HG02610 (cell line): ENCODE measurements around the gene SYT9.
"Not testable (repeated sequence)": the region's sequence is repeated elsewhere in the genome, so short reads cannot be mapped to it uniquely, and the experiment has no call there.

Source experiments
- ATAC-seq: cut with Tn5 transposase; IDR thresholded peaks from one replicate; pipeline ENCODE4 v1.9.1; 2021; ENCODE audit warnings: mild to moderate bottlenecking, moderate library complexity; ENCODE audit not compliant: unreplicated experiment

Gene SYT9

DNA sequence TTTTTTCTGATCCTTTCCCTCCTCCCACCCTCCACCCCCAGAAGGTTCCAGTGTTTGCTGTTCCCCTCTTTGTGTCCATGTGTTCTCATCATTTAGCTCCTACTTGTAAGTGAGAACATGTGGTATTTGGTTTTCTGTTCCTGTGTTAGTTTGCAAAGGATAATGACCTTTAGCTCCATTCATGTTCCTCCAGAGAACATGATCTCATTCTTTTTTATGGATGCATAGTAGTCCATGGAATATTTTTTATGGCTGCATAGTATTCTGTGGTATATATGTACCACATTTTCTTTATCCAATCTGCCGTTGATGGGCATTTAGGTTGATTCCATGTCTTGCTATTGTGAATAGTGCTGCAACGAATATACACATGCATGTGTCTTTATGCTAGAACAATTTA, 83.7 kb downstream of the SYT9 start:
- ATAC-seq: not testable (repeated sequence)

DNA sequence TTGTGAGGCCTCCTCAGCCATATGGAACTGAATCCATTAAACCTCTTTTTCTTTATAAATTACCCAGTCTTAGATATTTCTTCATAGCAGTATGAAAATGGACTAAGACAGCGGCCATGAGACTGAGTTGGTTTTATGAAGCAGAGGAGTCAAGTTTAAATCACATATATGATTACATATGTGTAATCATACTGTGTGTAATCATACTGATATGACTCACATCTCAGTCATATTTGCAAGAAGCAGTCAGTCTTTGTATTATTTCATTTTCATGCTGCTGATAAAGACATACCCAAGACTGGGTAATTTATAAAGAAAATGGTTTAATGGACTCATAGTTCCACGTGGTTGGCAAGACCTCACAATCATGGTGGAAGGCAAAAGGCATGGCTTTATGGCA, 89.8 kb downstream of the SYT9 start:
- no peak for ATAC-seq

DNA sequence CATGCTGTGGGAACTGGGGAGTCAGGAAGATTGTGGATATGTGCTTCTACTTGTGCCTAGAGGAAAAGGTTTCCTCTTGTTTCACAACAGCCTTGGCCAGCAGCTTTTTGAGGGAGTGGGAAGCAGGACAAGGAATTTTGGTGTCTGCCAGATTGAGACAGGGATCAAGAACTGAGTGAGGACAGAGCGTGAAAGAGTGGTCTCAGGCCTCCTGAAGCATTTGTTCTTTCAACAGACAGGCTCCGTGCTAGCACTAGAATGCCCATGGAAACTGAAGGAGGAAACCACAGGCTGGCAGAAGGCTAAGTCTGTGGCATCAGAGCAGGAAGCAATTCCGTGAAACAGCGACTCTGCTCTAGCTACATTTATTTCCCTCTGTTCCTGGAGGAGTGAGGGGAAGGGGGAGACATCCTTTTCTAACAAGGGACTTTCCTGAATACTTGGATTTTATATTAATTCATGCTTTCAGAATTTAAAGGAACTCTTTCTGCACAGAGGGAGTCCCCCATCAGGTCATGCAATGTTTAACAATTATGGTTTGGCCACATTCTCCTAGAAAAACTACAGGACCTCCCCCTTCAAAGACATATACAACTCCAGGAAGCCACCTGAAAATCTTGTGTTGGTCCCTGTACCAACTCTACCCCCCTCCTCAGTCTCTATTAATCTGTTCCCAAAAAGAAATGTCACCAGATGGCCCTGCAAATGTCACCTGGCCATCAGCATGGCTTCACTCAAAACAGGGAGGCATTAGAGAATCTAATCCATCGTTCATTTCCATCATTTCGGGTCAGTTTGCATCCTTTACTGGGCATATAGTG, 96.1 kb downstream of the SYT9 start:
- ATAC-seq: no peak

DNA sequence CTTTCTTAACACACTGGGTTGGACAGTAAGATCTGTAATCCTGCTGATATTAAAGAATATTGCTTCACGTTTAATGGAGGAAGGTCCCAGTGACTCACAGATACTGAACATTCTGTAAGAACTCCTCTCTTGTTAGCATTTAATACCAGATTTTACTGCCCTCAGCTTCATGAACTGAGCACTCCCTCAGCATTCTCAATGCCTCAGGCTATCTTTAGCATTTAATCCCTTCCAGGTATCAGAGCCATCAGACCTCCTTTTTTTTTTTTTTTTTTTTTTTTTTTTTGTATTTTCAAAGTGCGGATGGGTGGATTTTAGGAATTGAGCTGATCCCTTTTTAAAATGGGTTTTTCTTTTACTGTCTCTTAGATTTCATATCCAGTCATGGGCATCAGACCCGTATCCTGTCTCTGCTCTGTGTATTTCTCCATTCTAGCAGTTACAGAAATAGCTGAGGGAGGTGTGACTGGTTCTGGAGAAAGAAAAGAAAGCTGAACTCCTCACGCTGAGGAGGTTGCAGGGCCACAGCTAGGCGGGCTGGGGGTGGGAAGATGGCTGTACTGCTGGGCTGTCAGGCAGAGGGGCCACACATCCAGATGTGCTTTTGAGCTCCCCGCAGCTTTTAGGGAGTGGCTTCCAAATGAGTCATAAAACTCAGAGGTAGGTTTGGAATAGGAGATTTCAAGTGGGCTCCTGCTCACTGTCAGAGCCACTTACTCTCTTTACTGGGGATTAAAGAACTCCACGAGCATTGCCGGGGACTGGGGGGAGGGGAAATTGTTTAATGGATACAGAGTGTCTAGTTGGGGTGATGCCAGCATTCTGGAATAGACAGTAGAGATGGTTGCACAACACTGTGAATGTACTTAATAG, 97.0 kb downstream of the SYT9 start:
- no peak for ATAC-seq

DNA sequence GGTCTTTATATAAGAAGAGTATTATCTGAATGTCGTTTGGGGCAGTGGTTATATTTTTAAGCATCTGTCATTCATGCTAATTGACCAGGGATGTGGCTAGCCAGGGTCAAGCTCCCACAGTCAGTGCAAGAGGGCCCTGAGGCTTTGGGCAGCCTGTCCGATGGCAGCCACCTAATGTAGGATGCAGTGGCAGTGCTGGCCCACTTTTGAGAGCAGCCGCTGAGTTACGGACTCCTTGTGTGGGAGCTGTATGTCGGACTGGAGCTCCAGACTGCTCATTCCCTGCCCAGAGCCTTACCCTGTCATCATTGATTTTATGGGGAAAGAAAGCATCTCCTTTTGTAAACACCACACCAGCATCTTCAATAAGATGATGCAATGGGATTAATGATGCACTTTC, 99.5 kb downstream of the SYT9 start:
- no peak for ATAC-seq

DNA sequence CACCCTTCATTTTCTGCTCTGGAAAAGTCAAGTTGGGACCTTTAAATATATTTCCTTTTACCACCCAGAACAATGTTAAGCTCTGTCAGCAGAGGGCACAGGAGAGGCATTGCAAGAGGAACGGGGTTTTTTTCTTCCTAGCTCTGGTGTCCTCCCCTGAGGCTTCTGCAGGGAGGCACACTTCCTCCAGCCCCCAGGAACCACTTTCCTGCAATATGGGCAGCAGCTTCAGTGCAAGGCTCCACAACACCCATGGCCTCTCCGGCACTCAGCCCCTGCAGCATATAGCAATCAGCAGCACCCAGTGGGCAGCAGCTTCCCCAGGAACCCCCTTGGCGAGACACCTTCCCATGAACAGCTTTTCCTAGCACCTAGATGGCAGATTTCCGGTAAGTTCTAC, 101.4 kb downstream of the SYT9 start:
- no peak for ATAC-seq

DNA sequence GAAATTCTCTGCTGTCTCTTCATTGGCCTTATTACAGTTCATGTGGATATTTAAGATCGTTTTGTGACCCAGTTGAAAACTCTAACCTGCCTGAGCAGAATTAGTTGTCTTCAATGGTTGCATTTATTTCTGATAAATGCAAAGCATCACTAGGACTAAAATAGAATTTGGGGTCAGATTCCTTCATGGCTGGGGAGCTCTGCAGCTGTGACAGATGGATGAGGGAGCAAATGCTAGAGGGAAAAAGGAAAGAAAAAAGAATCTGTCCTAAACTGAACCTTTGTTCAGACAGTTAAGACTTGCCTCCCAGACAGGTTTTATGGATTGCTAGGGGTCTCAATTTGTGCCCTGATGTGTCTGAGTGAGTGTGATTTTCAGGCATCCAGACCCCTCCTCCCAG, 113.0 kb downstream of the SYT9 start:
- no peak for ATAC-seq

DNA sequence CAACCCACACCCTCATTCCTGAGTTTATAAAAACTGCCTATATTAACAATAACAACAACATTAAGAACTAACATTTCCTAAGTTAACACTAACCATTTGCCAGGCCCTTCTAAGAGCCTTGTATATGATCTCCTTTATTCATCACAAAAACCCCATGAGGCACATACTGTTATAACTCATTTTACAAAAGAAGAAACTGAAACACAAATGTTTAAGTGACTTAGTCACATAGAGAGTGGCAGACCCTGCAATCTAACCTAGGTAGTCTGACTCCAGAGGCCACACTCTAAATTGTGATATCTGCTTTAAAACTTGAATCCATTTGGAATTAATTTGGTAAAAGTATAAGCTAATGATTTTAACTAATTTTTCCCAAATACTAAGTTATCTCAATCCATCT, 116.1 kb downstream of the SYT9 start:
- no peak for ATAC-seq

DNA sequence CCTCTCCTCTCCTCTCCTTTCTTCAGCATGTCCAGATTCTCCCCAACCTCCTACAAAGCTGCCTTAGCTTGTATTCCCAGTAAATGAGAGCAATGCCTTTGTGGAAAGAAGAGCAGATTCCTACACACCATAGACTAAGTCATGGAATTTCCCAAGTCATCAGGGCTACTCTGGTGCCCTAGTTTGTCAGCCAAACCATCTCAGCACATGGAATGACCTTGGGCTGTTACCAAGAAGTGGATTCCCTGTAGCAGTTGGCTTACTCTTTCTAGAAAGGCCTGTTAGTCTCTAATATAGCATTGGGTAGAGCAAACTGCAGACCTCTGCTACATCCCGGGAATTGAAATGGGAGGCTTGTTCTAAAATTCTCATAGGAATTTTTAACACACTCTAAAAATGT, 124.7 kb downstream of the SYT9 start:
- no peak for ATAC-seq

DNA sequence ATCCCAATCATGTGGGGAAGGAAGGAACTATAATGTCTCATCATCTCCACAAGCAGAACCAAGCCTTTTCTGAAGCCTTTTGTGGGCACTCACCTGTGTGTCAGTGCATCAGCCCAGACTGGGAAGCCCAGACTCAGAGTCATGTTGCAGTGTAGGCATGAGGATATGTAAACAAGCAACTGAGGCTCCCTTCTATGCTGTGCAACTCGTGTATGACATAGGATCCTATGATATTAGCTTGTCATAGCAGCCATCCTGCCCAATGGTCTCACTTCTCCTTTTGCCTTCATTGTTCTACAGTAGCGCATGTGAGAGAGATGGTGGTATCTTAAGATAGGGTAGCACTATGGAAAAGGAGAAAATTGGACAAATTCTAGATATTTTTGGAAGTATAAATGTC, 130.2 kb downstream of the SYT9 start:
- ATAC-seq: peak; percentile 58

DNA sequence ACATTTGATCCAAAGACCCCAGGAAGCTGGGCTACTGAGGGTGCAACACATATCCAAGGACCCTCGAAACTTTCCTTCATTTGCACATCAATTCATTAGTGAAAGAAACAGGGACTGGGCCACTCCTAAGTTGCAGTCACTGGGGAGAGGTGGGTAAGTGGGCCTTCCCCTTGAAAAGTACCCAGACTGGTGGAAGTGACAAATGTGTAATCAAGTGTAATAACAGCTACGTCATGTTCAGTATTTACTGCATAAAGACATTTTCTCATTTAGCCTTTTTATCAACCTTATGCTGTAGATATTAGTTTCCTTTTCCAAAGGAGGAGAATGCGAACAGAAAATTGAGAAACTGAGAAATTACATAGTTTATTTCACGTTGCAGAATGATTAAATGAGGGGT, 131.7 kb downstream of the SYT9 start:
- ATAC-seq: peak; percentile 54

DNA sequence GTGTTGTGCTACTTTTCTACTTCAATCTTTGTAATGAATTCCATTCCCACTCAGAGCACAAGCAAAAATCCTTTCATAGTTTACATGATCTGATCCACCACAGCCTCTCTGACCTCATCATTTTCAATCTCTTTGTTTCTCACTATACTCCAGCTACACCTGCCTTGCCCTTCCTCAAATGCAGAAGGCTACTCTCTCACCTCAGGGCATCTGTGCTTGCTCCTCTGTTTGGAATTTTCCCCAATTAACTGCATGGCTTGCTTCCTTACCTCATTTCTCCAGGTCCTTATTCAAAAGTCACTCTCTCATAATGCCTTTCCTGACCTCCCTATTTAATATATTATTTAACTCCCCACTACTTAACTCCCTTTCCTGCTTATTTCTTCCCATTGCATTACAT, 133.0 kb downstream of the SYT9 start:
- no peak for ATAC-seq

DNA sequence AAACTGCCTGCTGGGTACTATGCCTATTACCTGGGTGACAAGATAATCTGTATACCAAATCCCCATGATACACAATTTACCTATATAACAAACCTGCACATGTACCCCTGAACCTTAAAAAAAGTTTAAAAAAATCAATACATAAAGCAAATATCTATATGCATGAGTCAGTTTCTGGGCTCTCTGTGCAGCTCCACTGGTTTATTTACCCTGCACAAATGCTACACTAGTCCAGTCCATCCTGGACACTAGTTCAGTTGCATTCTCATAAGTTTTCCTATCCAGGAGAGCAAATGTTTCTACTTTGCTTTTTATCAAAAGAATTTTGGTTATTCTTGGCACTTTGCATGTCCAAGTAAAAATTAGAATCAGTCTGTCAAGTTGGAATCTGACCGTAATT, 133.8 kb downstream of the SYT9 start:
- ATAC-seq: no peak

DNA sequence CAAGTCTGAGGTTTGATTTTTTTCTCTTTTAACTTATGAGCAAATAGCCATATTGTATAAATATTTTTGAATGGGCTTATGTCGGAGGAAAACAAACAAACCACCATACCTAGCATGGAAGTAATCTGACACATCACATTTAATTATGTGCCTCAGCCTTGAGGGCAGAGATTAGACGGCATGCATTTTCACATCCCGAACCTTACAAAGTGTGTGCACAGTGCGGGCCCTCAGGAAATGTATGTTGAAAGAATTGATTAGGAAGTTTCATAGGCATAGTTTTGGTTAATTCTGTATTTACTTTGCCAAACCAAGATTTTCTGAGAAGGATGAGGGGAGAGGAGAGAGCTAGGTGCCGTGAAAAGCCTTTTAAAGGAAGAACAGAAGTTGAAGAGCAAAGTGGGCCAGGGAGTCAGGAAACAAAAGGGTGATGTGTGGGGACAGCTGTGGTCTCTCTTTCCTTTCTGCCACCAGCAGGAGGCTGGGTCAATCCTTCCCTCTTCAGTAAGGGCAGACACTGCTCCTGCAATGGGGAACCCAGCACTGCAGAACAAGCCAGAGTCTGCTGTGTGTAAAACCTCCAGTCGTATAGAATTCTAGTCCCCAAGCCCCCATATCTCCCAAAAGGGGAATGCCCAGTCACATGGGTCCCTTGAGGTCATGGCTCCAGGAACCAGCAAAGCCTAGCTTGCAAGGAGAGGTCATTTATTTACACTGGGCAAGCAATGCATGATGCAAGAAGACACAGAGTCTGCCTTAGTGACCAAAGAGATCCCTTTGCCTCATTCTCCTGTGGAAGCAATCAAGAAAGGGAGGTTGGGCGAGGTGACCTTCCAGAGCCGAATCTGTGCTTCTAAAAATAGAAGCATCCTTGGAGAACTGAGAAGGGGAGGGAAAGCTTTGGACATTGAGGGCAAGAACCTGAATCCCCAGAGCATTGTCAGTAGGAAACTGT, 162.5 kb downstream of the SYT9 start:
- ATAC-seq: no peak

DNA sequence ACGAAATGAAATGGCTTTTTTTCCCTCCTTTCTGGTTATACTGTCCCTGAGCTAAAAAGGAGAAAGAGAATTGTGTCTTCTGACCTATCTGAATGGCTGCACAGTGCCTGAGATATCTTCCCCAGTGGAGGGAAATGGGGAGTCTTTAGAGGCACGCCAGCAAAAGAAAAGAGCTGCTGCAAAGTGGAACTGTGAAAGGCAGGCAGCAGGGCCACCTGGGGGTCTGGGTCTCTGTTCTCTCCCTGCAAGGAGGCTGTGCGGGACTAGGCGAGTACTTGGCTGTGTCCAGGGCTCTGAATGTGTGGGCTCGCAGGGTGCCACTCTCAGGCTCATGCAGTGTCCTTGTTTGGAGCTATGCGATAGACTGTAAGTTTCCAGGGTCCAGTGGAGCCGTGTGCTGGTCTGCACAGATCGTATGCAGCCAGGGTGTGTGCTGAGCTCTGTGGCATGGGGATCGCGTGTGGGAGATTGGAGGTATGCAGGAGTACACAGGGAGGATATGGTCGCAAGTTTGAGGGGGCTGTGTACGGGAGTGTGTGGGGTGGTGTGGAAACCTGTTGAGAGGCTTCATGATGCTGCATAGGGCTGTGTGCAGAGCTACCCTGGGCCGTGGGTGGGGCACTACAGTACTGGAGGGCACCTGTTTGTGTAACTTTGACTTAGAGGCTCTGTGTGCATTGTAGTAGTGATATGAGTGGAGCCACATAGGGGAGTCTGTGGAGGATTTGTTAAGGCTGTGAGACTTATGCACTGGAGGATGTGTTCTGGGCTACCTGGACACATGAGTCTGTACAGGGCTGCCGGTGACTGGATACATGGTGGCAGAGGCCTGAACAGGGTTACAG, 163.5 kb downstream of the SYT9 start:
- no peak for ATAC-seq

DNA sequence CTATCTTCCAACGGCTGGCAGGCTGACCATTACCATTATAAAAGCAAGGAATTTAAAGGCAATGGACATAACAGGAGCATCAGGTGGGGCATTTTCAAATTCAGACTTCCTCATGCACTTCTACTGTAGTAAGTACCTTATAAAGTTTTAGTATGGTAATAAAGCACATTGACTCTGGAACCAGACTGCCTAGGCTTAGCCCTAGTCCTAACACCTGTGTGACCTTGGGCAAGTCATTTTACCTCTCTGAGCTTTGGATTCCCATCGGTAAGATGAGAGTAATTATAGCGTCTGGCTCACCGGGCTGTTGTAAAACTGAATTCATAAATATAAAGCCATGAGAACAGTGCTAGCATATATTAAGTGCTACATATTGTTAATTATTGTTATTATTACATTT, 164.4 kb downstream of the SYT9 start:
- ATAC-seq: no peak

DNA sequence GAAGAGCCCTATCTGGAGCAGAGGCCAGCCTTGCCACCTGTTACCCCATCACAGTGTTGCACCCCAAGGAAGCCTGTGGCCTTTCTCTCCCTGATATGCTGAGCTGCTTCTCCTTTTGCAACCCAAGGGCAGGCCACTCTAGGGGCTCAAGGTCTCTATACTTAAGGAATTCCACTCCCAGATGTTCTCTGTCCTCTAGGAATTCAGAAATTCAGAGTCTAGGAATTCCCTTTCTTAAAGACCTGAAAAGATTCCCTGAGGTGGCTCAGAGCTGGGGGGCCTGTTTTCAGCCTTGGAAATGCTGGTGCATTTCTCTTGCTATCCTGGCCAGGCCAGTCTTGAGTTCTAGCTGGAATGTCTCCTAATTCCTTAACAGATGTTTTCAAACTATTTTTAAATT, 165.6 kb downstream of the SYT9 start:
- no peak for ATAC-seq

DNA sequence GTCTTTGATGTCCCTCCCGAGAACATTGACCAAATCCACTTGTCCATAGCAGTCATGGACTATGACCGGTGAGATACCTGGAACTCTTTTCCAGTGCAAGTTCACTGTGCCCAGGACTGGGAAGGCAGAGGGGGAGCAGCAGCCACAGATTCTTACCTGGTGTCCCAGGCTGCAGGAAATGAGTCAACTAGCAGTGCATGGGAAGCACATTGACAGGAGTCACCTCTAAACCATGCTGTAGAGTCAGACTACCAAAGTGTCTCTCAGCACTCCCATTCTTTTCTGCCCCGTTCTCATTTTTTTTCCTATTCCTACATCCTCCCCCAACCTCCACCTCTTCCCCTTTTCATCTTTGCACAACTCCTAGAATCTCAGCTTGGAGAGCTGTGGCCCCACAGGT, 166.4 kb downstream of the SYT9 start:
- ATAC-seq: no peak

DNA sequence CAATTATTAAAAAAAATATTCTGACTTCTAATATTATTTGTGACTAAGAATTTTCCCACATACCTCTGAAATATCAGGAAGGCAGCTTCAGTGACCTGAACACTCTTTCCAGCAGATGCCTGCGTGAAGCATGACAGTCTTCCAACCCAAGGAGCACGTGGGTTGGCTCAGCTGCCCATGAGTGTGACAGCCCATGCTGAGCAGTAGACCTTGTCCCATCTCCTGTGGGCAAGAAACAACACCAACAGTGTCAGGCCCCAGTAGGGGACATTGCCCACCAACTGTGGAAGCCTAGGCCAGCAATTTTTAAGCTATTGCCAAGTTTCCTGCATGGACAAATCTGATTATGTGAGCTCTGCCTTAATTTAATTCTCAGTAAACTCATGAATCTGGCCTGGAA, 167.2 kb downstream of the SYT9 start:
- ATAC-seq: no peak

DNA sequence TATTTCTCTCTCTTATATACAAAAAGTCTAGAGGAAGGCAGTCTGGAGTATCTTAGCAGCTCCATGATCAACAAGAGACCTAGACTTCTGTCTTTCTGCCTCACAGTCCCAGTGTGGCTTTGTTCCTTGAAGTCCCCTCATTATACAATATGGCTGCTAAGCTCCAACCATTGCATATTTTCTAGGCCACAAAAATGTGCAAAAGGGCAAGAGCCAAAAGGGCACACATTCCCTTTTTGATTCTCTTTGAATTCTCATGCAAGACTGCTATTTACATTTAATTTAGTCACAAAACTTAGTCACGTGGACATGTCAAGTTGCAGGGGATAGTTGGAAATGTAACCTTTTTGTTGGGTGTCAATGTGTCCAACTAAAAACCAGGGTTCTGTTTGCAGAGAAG, 169.4 kb downstream of the SYT9 start:
- ATAC-seq: no peak
